Progenitor cell of endocrine pancreas (in vitro differentiated cells): ENCODE data around the gene EXD3. TPM values are rescaled to one million over a fixed set of nuclear protein-coding genes. Genes with fewer than 3 reads are reported as not detected.

Experiments used
- DNase-seq: peaks from one replicate; pipeline ENCODE4 v3.0.0; 2021; ENCODE audit warnings: low spot score; ENCODE audit not compliant: unreplicated experiment
- H3K27ac Mint-ChIP-seq: 2 replicates; pipeline ENCODE4 v1.8.0; 2021; ENCODE audit warnings: mild to moderate bottlenecking, moderate library complexity, mixed read lengths
- H3K27me3 Mint-ChIP-seq: 2 replicates; pipeline ENCODE4 v1.8.0; 2021; ENCODE audit warnings: mixed read lengths
- H3K36me3 Mint-ChIP-seq: 2 replicates; pipeline ENCODE4 v1.8.0; 2022; ENCODE audit warnings: mixed read lengths; ENCODE audit not compliant: insufficient read depth
- H3K4me1 Mint-ChIP-seq: 2 replicates; pipeline ENCODE4 v1.8.0; 2021; ENCODE audit warnings: low read depth, mixed read lengths
- H3K4me3 Mint-ChIP-seq: 2 replicates; pipeline ENCODE4 v1.8.0; 2021; ENCODE audit warnings: low read depth, mild to moderate bottlenecking, moderate library complexity, mixed read lengths
- H3K9me3 Mint-ChIP-seq: 2 replicates; pipeline ENCODE4 v1.8.0; 2021; ENCODE audit warnings: low read depth, mixed read lengths
- total RNA-seq: library from RNA; stranded (reverse); gene quantifications from 2 replicates; pipeline ENCODE4 v1.2.1, GENCODE V29; 2021
- TF ChIP-seq, protein P1 (sequence below): fragments of 200-600 bp; sonication (generic); IDR thresholded peaks from one replicate; pipeline ENCODE4 v1.5.0; 2021; ENCODE audit warnings: antibody characterized with exemption, mild to moderate bottlenecking; ENCODE audit not compliant: unreplicated experiment

Gene EXD3
- total RNA-seq, 1 donor from 2014 or later = 31.7 TPM

- no peak overlapping the region for H3K27ac Mint-ChIP-seq
- no peaks in the 10 kb centered on the region for H3K36me3 Mint-ChIP-seq
- H3K9me3 Mint-ChIP-seq = no peaks in the 10 kb centered on the region
- TF ChIP-seq, protein P1, sequence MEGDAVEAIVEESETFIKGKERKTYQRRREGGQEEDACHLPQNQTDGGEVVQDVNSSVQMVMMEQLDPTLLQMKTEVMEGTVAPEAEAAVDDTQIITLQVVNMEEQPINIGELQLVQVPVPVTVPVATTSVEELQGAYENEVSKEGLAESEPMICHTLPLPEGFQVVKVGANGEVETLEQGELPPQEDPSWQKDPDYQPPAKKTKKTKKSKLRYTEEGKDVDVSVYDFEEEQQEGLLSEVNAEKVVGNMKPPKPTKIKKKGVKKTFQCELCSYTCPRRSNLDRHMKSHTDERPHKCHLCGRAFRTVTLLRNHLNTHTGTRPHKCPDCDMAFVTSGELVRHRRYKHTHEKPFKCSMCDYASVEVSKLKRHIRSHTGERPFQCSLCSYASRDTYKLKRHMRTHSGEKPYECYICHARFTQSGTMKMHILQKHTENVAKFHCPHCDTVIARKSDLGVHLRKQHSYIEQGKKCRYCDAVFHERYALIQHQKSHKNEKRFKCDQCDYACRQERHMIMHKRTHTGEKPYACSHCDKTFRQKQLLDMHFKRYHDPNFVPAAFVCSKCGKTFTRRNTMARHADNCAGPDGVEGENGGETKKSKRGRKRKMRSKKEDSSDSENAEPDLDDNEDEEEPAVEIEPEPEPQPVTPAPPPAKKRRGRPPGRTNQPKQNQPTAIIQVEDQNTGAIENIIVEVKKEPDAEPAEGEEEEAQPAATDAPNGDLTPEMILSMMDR = no peak
- peak; percentile 10 for DNase-seq
- H3K27me3 Mint-ChIP-seq = no peaks in the 10 kb centered on the region
- no peaks in the 10 kb centered on the region for H3K4me1 Mint-ChIP-seq
- no peak overlapping the region for H3K4me3 Mint-ChIP-seq
Measured at GRCh38 chr9:137432687-137433348, 9.9 kb upstream of the EXD3 start.

- H3K27me3 Mint-ChIP-seq = no peaks in the 10 kb centered on the region
- DNase-seq = peak; percentile 8
- no peak overlapping the region for H3K27ac Mint-ChIP-seq
- H3K4me1 Mint-ChIP-seq = no peaks in the 10 kb centered on the region
- H3K36me3 Mint-ChIP-seq = no peaks in the 10 kb centered on the region
- TF ChIP-seq, protein P1 = no peak
- H3K9me3 Mint-ChIP-seq = no peaks in the 10 kb centered on the region
- no peak overlapping the region for H3K4me3 Mint-ChIP-seq
Measured at GRCh38 chr9:137431416-137431931, 8.5 kb upstream of the EXD3 start.

DNA sequence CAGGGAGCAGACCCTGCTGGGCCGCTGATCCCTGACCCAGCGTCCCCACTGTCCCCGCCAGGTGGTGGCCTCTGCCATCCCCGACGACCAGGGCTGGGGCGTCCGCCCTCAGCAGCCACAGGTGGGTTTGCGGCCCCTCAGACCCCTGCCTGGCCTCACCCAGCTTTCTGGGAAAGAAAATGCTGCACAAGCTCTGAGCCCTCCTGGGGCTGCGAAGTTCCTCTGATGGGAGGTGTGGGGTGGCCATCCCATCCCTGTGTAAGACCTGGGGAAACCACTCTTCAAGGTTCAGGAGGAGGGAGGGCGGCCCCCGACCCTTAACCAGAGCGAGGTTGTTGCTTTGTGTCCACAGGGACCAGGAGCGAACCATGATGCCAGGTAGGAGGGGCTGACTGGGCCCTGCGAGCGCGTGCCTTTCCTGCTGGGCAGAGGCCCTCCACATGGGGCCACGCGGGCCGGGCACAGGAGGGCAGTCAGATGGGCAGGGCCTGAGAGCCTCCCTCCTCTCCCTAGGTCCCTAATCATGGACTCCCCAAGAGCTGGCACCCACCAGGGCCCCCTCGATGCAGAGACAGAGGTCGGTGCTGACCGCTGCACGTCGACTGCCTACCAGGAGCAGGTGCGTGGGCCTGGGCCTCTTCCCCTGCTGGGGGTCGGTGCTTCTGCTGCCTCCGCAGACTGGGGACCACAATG lies 7.9 kb upstream of the EXD3 start:
- Mint-ChIP-seq H3K36me3 (no peaks in the 10 kb centered on the region), H3K4me3 (no peak overlapping the region), H3K27ac (no peak overlapping the region), H3K4me1 (no peaks in the 10 kb centered on the region), H3K9me3 (no peaks in the 10 kb centered on the region), H3K27me3 (no peaks in the 10 kb centered on the region)
- DNase-seq = peak; percentile 9
- TF ChIP-seq, protein P1 = no peak

- Mint-ChIP-seq H3K27ac (no peak overlapping the region), H3K4me1 (no peaks in the 10 kb centered on the region), H3K9me3 (no peaks in the 10 kb centered on the region), H3K27me3 (no peaks in the 10 kb centered on the region), H3K4me3 (no peak overlapping the region), H3K36me3 (no peaks in the 10 kb centered on the region)
- TF ChIP-seq, protein P1 = no peak
- DNase-seq = no peak
Measured at GRCh38 chr9:137429974-137430722, 7.2 kb upstream of the EXD3 start.

DNA sequence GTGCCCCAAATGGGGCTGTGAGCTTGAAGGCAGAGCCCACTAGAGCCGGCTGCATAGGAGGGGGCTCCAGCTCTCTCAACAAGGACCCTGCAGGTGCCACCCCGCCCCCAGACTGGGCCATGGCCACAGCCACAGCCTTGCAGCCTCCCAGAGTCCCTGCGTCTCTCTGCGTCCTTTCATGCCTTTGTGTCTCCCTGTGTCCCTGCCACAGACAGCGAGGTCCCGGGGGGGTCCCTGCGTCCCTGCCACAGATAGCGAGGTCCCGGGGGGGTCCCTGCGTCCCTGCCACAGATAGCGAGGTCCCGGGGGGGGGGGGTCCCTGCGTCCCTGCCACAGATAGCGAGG lies 6.6 kb upstream of the EXD3 start:
- no peak for DNase-seq
- Mint-ChIP-seq H3K4me1 (no peaks in the 10 kb centered on the region), H3K36me3 (no peaks in the 10 kb centered on the region), H3K4me3 (no peak overlapping the region), H3K9me3 (no peaks in the 10 kb centered on the region), H3K27ac (no peak overlapping the region), H3K27me3 (no peaks in the 10 kb centered on the region)
- TF ChIP-seq, protein P1 = no peak
